Body of pancreas (tissue), 4 donors: Measurements from ENCODE around the gene CPXM2.

Experiments used
- CTCF ChIP-seq, 7 experiments: fragments of 450-650 bp in 4 of 7; fragments of 200-600 bp in 3 of 7; sonication (generic) in 3 of 7; IDR thresholded peaks; one replicate each; pipeline ENCODE4 v1.5.1; 2016 to 2019; ENCODE audit warnings: antibody characterized with exemption in 7 of 7
- POLR2A ChIP-seq, 3 donors: fragments of 450-650 bp; IDR thresholded peaks; one replicate each; pipeline ENCODE4 v1.6.1; 2016; ENCODE audit warnings: antibody characterized with exemption in 3 of 3, mild to moderate bottlenecking in 2 of 3

- no peak for TF ChIP-seq CTCF (IDR thresholded peaks at IDR 0.05)
- no peak for TF ChIP-seq POLR2A (IDR thresholded peaks at IDR 0.05)
Measured at GRCh38 chr10:123718544-123719060, 173.0 kb downstream of the CPXM2 start.
